DND-41 (cell line): ENCODE measurements around the gene MACROD1.

Experiments
- ATAC-seq: fragments of 200-7000 bp; cut with Tn5 transposase; 3 replicates; pipeline ENCODE4 v1.9.1; 2021; ENCODE audit warnings: low read depth; ENCODE audit not compliant: insufficient read depth
- DNase-seq: peaks from one replicate; pipeline ENCODE4 v3.0.0-alpha.2; 2020
- H2AFZ ChIP-seq: 2 replicates; pipeline ENCODE4 v1.6.0; 2012; ENCODE audit warnings: low read depth, low read length
- H3K27ac ChIP-seq: 2 replicates; pipeline ENCODE4 v1.5.1; 2012; ENCODE audit warnings: low read length, inconsistent platforms
- H3K27me3 ChIP-seq: fragments of 200-600 bp; sonication (generic); 2 replicates; pipeline ENCODE4 v1.6.0; 2012; ENCODE audit warnings: low read length, mild to moderate bottlenecking, inconsistent platforms; ENCODE audit not compliant: insufficient read depth, poor library complexity
- H3K36me3 ChIP-seq: 2 replicates; pipeline ENCODE4 v1.5.1; 2012; ENCODE audit warnings: low read length, inconsistent platforms; ENCODE audit not compliant: insufficient read depth
- H3K4me1 ChIP-seq: 2 replicates; pipeline ENCODE4 v1.5.1; 2012; ENCODE audit warnings: mild to moderate bottlenecking, low read length; ENCODE audit not compliant: insufficient read depth
- H3K4me2 ChIP-seq: 2 replicates; pipeline ENCODE4 v1.6.0; 2012; ENCODE audit warnings: mild to moderate bottlenecking, moderate library complexity, low read length, inconsistent platforms; ENCODE audit not compliant: insufficient read depth
- H3K4me3 ChIP-seq, 2 experiments: fragments of 200-600 bp in 1 of 2; shearing (Covaris generic) in 1 of 2; 2 replicates each; pipeline ENCODE4 v1.5.1; 2012 to 2016; ENCODE audit warnings: inconsistent platforms in 2 of 2, low read length in 2 of 2, mild to moderate bottlenecking in 2 of 2, low read depth in 1 of 2, moderate library complexity in 1 of 2
- H3K79me2 ChIP-seq: 2 replicates; pipeline ENCODE4 v1.6.0; 2012; ENCODE audit warnings: low read length, inconsistent platforms; ENCODE audit not compliant: insufficient read depth
- H3K9ac ChIP-seq: 2 replicates; pipeline ENCODE4 v1.6.0; 2012; ENCODE audit warnings: low read depth, mild to moderate bottlenecking, inconsistent platforms, low read length, moderate library complexity
- H3K9me3 ChIP-seq: 2 replicates; pipeline ENCODE4 v1.5.1; 2012; ENCODE audit warnings: low read length, moderate library complexity, mild to moderate bottlenecking, inconsistent platforms; ENCODE audit not compliant: insufficient read depth, severe bottlenecking
- H4K20me1 ChIP-seq: 2 replicates; pipeline ENCODE4 v1.6.0; 2012; ENCODE audit warnings: low read length; ENCODE audit not compliant: insufficient read depth
- EZH2 ChIP-seq: IDR thresholded peaks from 3 replicates; pipeline ENCODE4 v1.6.1; 2012; ENCODE audit warnings: borderline replicate concordance, low read depth, mild to moderate bottlenecking, moderate library complexity, low read length, inconsistent platforms; ENCODE audit not compliant: severe bottlenecking
- TF ChIP-seq, protein P1 (sequence below): IDR thresholded peaks from 2 replicates; pipeline ENCODE4 v1.5.1; 2012; ENCODE audit warnings: borderline replicate concordance, low read length, moderate library complexity, mild to moderate bottlenecking; ENCODE audit not compliant: poor library complexity, severe bottlenecking; ENCODE audit errors: extremely low read depth

Gene MACROD1

DNA sequence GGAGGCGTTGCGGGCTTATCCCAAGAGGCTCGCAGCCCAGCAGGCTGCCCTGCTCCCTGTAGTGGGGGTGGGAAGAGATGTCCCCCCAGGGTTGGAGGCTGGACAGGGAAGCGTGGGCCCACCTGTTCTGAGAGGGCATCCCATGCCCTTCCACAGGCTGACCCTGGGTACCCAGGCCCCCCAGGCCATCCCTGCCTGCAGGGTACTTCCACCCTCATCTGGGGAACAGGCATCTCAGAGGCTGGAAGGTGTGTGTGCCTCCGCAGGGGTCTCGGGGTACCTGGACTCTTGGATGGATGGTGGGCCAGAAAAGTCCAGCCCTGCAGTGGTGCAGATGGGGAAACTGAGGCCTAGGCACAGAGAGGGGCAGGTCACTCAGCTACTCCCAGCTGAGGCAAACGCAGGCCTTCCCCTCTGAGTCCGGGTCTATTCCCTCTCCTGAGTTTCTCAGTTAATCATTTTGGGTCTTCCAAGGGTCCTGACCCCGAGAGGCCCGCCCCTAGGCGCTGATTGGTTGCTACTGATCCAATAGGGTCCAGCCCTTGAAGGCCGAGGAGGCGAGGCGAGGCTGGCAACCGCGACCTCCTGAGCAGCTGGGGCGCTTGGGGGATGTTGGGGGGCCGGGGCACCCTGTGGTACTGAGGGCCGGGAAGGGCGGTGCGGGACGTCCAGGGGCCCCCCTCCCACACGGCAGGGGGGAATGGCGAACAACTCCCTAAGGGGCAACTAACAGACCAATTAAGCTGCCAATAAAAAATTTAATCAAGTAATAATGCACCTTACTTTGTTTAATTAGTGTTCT, 106.4 kb downstream of the MACROD1 start:
- Histone ChIP-seq H3K9me3 (no peaks in the 10 kb centered on the region), H2AFZ (no peak overlapping the region), H3K9ac (no peak overlapping the region), H3K4me3 (no peak overlapping the region), H4K20me1 (peaks cover 46% of the 10 kb centered on the region), H3K4me1 (no peaks in the 10 kb centered on the region), H3K27ac (no peak overlapping the region), H3K4me2 (no peak overlapping the region), H3K27me3 (no peaks in the 10 kb centered on the region), H3K36me3 (no peaks in the 10 kb centered on the region), H3K79me2 (no peaks in the 10 kb centered on the region)
- DNase-seq (no peak), ATAC-seq (no peak)
- TF ChIP-seq, protein P1, sequence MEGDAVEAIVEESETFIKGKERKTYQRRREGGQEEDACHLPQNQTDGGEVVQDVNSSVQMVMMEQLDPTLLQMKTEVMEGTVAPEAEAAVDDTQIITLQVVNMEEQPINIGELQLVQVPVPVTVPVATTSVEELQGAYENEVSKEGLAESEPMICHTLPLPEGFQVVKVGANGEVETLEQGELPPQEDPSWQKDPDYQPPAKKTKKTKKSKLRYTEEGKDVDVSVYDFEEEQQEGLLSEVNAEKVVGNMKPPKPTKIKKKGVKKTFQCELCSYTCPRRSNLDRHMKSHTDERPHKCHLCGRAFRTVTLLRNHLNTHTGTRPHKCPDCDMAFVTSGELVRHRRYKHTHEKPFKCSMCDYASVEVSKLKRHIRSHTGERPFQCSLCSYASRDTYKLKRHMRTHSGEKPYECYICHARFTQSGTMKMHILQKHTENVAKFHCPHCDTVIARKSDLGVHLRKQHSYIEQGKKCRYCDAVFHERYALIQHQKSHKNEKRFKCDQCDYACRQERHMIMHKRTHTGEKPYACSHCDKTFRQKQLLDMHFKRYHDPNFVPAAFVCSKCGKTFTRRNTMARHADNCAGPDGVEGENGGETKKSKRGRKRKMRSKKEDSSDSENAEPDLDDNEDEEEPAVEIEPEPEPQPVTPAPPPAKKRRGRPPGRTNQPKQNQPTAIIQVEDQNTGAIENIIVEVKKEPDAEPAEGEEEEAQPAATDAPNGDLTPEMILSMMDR = no peak
- no peak for TF ChIP-seq EZH2

DNA sequence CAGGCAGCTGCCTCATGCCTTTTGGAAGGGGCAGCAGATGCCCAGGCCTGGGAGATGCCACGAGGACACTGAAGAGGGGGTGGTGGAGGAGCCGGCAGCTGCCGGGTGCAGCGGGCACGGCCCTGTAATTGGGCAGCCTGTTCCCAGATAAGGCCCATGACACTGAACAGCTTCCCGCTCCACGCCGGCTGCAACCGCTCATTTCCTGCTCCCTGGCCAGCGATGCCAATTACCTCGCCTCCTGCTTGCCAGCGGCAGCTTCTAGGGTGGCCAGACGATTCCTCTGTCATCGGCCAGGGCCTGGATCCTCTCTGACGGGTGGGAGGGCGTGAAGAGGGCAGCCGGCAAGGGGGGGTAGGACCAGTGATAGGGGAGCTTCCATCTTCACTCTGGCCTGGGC, 107.4 kb downstream of the MACROD1 start:
- H3K9me3 ChIP-seq = no peaks in the 10 kb centered on the region
- no peak overlapping the region for H2AFZ ChIP-seq
- peaks cover 42% of the 10 kb centered on the region for H4K20me1 ChIP-seq
- no peak for ATAC-seq
- no peak overlapping the region for H3K27ac ChIP-seq
- no peak for DNase-seq
- H3K4me3 ChIP-seq = no peak overlapping the region
- H3K36me3 ChIP-seq = no peaks in the 10 kb centered on the region
- H3K27me3 ChIP-seq = no peaks in the 10 kb centered on the region
- no peaks in the 10 kb centered on the region for H3K4me1 ChIP-seq
- no peak overlapping the region for H3K4me2 ChIP-seq
- H3K79me2 ChIP-seq = no peaks in the 10 kb centered on the region
- no peak overlapping the region for H3K9ac ChIP-seq
- TF ChIP-seq EZH2 = no peak
- TF ChIP-seq, protein P1 = no peak

DNA sequence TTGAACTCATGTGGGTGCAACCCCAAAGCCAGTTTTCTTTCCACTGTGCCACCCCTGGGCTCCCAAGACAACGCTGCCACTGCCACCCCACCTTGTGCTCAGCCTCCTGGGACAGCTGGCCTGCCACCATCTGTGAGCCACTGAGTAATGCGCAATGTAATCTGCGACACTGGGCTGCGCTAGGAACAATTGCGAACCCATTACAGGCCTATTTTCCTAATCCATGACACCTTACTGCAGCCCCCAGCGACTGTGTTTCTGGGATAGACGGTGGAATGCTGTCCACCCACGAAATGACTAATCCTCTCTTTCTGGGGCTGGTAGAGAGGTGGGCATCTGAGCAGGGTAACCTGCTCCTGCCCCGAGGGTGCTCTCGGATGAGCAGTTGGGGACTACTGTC, 108.0 kb downstream of the MACROD1 start:
- Histone ChIP-seq H3K4me2 (no peak overlapping the region), H3K9me3 (no peaks in the 10 kb centered on the region), H3K4me1 (no peaks in the 10 kb centered on the region), H3K27ac (no peak overlapping the region), H3K36me3 (no peaks in the 10 kb centered on the region), H3K4me3 (no peak overlapping the region), H2AFZ (no peak overlapping the region), H3K9ac (no peak overlapping the region), H4K20me1 (peaks cover 41% of the 10 kb centered on the region), H3K27me3 (no peaks in the 10 kb centered on the region), H3K79me2 (no peaks in the 10 kb centered on the region)
- no peak for ATAC-seq
- no peak for DNase-seq
- no peak for TF ChIP-seq EZH2
- TF ChIP-seq, protein P1 = no peak

DNA sequence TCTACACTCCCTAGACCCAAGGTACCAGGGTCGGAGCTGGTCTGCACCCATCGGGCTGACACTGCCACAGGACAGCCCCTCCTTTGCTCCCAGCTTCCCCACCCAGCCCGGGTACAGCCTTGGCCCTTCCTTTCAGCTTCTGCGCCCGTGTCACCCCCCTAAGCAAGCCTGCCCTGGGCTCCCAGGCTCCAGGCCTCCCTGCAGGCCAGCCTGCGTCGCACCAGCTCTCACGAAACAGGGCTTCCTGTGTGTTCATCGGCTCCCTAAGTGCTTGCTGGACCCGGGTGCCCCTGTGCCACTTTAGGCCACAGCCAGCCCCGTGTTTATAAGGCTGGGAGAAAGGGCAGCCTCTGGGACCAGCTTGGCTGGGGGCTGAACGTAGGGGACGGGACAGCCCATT, 109.1 kb downstream of the MACROD1 start:
- Histone ChIP-seq H2AFZ (no peak overlapping the region), H4K20me1 (peaks cover 34% of the 10 kb centered on the region), H3K9me3 (no peaks in the 10 kb centered on the region), H3K36me3 (no peaks in the 10 kb centered on the region), H3K79me2 (no peaks in the 10 kb centered on the region), H3K4me2 (no peak overlapping the region), H3K9ac (no peak overlapping the region), H3K27ac (no peak overlapping the region), H3K4me1 (no peaks in the 10 kb centered on the region), H3K27me3 (no peaks in the 10 kb centered on the region), H3K4me3 (no peak overlapping the region)
- DNase-seq = no peak
- ATAC-seq = no peak
- TF ChIP-seq EZH2 = no peak
- TF ChIP-seq, protein P1 = no peak
